ENCODE measurements around the gene KIAA1217.

DNA sequence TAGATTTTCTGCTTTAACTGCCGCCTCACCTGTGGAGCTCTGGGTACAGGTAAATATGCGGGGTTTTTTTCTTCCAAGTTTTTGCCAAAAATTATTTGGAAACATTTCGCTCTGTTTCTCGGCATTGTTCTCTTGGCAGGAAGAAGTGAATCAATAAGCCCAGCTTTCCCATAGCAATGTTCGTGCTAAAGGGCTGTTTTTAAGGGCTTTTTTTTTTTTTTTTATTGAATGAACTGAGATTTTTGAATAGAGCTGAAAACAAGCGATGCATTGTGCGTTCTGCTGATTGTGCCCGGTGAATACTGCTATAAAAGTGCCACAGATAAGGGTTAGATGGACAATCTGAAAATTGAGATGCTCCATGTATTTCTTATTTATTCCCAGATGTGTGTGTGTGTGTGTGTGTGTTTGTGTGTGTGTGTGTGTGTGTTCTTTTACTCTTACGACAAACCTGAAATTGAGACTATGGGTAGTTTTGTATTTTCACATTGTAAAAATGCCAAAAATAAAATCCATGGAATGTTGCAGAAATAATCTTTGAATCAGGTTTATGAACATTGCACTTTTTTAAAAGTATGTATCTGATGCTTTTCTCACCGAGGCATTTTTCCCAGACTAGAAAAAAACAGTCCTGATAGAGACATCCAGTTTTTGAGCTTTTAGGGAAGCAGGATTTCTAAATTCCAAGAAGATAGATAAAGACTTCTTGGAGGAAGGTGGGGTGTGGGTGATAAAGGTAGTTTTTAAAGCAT is 30.5 kb downstream of the KIAA1217 start:
- TF ChIP-seq, protein P1, sequence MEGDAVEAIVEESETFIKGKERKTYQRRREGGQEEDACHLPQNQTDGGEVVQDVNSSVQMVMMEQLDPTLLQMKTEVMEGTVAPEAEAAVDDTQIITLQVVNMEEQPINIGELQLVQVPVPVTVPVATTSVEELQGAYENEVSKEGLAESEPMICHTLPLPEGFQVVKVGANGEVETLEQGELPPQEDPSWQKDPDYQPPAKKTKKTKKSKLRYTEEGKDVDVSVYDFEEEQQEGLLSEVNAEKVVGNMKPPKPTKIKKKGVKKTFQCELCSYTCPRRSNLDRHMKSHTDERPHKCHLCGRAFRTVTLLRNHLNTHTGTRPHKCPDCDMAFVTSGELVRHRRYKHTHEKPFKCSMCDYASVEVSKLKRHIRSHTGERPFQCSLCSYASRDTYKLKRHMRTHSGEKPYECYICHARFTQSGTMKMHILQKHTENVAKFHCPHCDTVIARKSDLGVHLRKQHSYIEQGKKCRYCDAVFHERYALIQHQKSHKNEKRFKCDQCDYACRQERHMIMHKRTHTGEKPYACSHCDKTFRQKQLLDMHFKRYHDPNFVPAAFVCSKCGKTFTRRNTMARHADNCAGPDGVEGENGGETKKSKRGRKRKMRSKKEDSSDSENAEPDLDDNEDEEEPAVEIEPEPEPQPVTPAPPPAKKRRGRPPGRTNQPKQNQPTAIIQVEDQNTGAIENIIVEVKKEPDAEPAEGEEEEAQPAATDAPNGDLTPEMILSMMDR (tag by site-specific recombination; IDR thresholded peaks at IDR 0.05): no peak
- no peak for TF ChIP-seq SETDB1 (IDR thresholded peaks at IDR 0.05; ENCODE audit: insufficient read length, low read length)
